Pancreas (tissue), 10 donors: ENCODE measurements around the gene NDRG2. TPM values are rescaled to one million over a fixed set of nuclear protein-coding genes. Genes with fewer than 3 reads are reported as not detected.

Experiments used
- ATAC-seq, 4 donors: fragments of 200-7000 bp; cut with Tn5 transposase; one replicate each; pipeline versions ENCODE4 v1.8.0 to v1.9.1; 2020; ENCODE audit warnings: mild to moderate bottlenecking in 4 of 4, moderate library complexity in 4 of 4
- DNase-seq, 6 donors: peaks; one replicate each; pipeline ENCODE4 v3.0.0-alpha.2; 2020
- FAIRE-seq: peaks from 2 replicates; lab custom pipeline; 2012; peaks lifted over from hg19 to GRCh38; lab: Jason Lieb, UNC
- H3K27ac ChIP-seq, 4 donors: fragments of 200-600 bp; sonication (generic); 1 replicate in 3 of 4; 2 replicates in 1 of 4; pipeline versions ENCODE4 v1.5.0 to v1.8.0; 2020
- H3K27me3 ChIP-seq, 4 donors: fragments of 200-600 bp; one replicate each; pipeline ENCODE4 v1.8.0; 2021
- H3K36me3 ChIP-seq, 3 donors: fragments of 200-600 bp; sonication (generic) in 1 of 3; one replicate each; pipeline versions ENCODE4 v1.5.0 to v1.8.0; 2020 to 2021
- H3K4me1 ChIP-seq, 3 donors: fragments of 200-600 bp; one replicate each; pipeline ENCODE4 v1.8.0; 2021
- H3K4me3 ChIP-seq, 4 donors: fragments of 200-600 bp; sonication (generic) in 2 of 4; one replicate each; pipeline versions ENCODE4 v1.5.0 to v1.8.0; 2020 to 2021
- H3K9me3 ChIP-seq, 4 donors: fragments of 200-600 bp; one replicate each; pipeline ENCODE4 v1.8.0; 2021
- WGBS, 2 donors: extraction: QIAGEN DNeasy Blood & Tissue Kit; methylation state at CpG; one replicate each; pipeline ENCODE4 v1.1.7; 2013; 5-methylcytosine and 5-hydroxymethylcytosine counted together
- intact Hi-C, 3 donors: fragments of 100-400 bp; cut with DNase I; formaldehyde crosslinking; loops; one replicate each; pipeline versions ENCODE4 v1.11.1 to v1.14.2; 2022
- polyA plus RNA-seq, 2 donors: library from polyadenylated mRNA; stranded (reverse); fragments of 200-250 nt; gene quantifications; one replicate each; pipeline ENCODE4 v1.2.3, GENCODE V29; 2013
- total RNA-seq, 6 donors: library from RNA; stranded (reverse); fragmentation: NEBNext Ultra II Directional in 4 of 6; extraction: Animal tissue kit (Norgen Biotek cat#: 25700) in 4 of 6; gene quantifications; one replicate each; pipeline versions ENCODE4 v1.2.1 to v1.2.4, GENCODE V29; 2021 to 2023
- TF ChIP-seq, protein P1 (sequence below), 4 donors: fragments of 200-600 bp; sonication (generic) in 3 of 4; IDR thresholded peaks; one replicate each; pipeline versions ENCODE4 v1.5.0 to v1.8.0; 2021; ENCODE audit warnings: antibody characterized with exemption in 4 of 4
- donor health status: healthy with polysubstance abuse.
- donor health status: DM: no; HTN: no; CAD: no; lungs with moderate emphysema.
- donor health status: DM: no; HTN: no; CAD: no.
- donor health status: control.
- donor health status: control.
- donor health status: Bipolar disorder and iron deficiency.
- donor health status: DM: yes; HTN: yes; CAD: no.
- donor health status: DM: no; HTN: no; CAD: no.
- donor health status: DM: no; HTN: no; CAD: no.
- donor health status: DM: yes; HTN: yes; CAD: no.

NDRG2 gene
- total and polyA plus RNA-seq, 8 donors: 37.5 to 159 (median 59.6) TPM

DNA sequence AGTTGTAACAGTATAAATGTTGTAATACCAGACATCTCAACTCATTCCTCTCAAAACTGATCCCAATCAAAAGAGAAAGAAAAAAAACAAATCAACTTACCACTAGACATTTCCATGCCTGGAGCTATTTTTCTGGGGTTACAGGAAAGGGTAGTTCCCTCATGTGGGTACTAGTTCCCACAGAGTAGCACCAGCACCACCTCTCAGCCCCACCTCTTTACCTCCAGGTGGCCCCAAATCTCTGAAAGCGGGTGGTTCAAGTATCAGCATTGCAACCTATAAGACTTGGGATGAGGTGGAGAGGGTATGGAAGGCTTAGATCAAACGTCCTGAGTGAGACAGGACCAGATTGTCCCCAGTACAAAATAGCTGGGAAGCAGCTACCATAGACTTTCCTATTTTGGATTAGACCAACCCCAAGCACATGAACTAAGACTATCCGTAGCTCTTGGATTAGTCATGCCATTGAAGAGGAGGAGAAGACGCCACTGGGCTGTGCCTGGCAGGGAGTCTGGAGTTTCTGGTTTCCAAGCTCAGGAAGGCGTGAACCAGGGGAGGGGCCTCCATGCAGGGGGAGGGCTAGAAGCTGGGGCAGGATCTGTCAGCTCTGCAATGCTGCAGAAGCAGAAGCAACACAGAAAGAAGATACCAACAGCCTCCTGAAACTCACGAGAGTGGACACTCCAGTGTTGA, 26.0 kb downstream of the NDRG2 start, which contains the start of gene SLC39A2:
TSS of gene SLC39A2 (plus strand) at position 620 of the 693 bp plus-strand sequence. CDS start 154 bp downstream, outside the sequence.
- Histone ChIP-seq H3K27ac (no peak within 1 kb of the TSS), H3K27me3 (no peaks in the 10 kb centered on the region), H3K9me3 (no peaks in the 10 kb centered on the region), H3K4me3 (no peak within 1 kb of the TSS), H3K36me3 (peaks cover 9 to 35% (median 24%) of the 10 kb centered on the region in 3 donors), H3K4me1 (no peaks in the 10 kb centered on the region)
- FAIRE-seq: no peak
- DNase-seq: no peak
- ATAC-seq: peak in 3 of 4 donors; percentile 68 to 77 (median 69)
- intact Hi-C loops: no loop called here
- WGBS, 2 donors: 37 to 42% methylated on average over 6 of the region's 6 CpGs
- TF ChIP-seq, protein P1, sequence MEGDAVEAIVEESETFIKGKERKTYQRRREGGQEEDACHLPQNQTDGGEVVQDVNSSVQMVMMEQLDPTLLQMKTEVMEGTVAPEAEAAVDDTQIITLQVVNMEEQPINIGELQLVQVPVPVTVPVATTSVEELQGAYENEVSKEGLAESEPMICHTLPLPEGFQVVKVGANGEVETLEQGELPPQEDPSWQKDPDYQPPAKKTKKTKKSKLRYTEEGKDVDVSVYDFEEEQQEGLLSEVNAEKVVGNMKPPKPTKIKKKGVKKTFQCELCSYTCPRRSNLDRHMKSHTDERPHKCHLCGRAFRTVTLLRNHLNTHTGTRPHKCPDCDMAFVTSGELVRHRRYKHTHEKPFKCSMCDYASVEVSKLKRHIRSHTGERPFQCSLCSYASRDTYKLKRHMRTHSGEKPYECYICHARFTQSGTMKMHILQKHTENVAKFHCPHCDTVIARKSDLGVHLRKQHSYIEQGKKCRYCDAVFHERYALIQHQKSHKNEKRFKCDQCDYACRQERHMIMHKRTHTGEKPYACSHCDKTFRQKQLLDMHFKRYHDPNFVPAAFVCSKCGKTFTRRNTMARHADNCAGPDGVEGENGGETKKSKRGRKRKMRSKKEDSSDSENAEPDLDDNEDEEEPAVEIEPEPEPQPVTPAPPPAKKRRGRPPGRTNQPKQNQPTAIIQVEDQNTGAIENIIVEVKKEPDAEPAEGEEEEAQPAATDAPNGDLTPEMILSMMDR (IDR thresholded peaks at IDR 0.05): no peak

DNA sequence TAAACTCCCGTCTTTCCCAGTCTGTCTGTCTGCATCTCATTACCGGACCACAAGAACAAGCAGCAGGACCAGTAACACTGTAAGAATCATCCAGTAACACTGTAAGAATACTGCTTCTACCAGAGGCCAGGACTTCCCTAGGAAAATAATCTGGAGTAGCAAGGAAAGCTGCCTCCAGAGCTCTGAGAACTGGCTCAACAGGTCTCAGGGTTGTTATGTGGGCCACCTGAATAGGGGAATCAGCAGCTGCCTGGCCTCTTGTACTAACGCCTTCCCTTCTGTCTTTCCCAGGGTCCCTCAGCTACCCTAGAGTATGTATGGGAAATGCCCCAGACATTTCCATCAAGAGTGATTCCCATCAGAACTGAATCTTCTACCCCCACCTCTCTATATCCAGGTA, 26.7 kb downstream of the NDRG2 start:
- WGBS, 2 donors: 49 to 68% methylated on average over 3 of the region's 3 CpGs
- FAIRE-seq (no peak), DNase-seq (no peak), ATAC-seq (no peak)
- Histone ChIP-seq H3K4me3 (no peak overlapping the region), H3K36me3 (peaks cover 9 to 42% (median 25%) of the 10 kb centered on the region in 3 donors), H3K27ac (no peak overlapping the region), H3K4me1 (no peaks in the 10 kb centered on the region), H3K9me3 (no peaks in the 10 kb centered on the region), H3K27me3 (no peaks in the 10 kb centered on the region)
- TF ChIP-seq, protein P1 (IDR thresholded peaks at IDR 0.05): no peak
- intact Hi-C loops: no loop called here

DNA sequence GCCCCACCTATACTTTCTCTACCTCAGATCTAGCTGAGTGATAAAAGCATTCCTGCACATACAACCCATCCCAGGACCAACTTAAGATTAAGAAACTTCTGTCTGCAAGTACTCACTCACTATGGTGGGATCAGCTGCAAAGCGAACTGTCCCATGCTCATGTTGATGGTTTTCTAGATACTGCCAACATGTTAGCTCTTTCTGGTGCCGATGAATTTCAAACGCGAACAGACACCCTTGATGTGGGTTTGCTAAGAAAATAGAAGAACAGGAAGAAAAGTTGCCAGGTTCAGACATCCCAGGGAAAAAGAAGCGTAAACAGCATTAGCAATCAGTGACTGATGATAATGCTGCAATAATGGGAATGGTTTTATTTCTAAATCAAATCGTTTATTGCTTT, 27.3 kb downstream of the NDRG2 start:
- Histone ChIP-seq H3K4me3 (no peak overlapping the region), H3K27ac (no peak overlapping the region), H3K36me3 (peaks cover 9 to 48% (median 31%) of the 10 kb centered on the region in 3 donors), H3K9me3 (no peaks in the 10 kb centered on the region), H3K4me1 (no peaks in the 10 kb centered on the region), H3K27me3 (no peaks in the 10 kb centered on the region)
- FAIRE-seq: no peak
- TF ChIP-seq, protein P1 (IDR thresholded peaks at IDR 0.05): no peak
- ATAC-seq: no peak
- 57 to 59% methylated on average over 6 of the region's 6 CpGs for WGBS, 2 donors
- intact Hi-C loops: no loop called here
- no peak for DNase-seq

DNA sequence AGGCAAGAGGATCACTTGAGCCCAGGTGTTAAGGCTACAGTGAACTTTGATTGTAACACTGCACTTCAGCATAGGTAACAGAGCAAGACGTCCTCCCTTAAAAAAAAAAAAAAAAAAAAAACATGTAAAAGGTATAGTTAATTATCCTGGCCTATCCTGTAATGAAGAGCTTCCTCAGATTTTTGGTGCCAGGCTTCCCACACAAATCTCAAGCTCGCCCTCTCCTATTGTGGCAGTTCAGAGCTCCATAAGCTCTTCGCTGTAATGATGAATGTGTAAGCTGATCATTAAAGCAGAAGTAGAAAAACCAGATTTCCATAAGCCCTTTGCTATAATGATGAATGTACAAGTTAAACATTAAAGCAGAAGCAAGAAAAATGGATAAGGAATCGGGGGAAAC, 27.7 kb downstream of the NDRG2 start:
- H3K9me3 ChIP-seq: no peaks in the 10 kb centered on the region
- ATAC-seq: no peak
- intact Hi-C loops: no loop called here
- H3K4me3 ChIP-seq: no peak overlapping the region
- H3K4me1 ChIP-seq: no peaks in the 10 kb centered on the region
- TF ChIP-seq, protein P1 (IDR thresholded peaks at IDR 0.05): no peak
- H3K27ac ChIP-seq: no peak overlapping the region
- FAIRE-seq: no peak
- 44 to 49% methylated on average over 4 of the region's 4 CpGs for WGBS, 2 donors
- DNase-seq: no peak
- no peaks in the 10 kb centered on the region for H3K27me3 ChIP-seq
- H3K36me3 ChIP-seq: peaks cover 9 to 52% (median 33%) of the 10 kb centered on the region in 3 donors

DNA sequence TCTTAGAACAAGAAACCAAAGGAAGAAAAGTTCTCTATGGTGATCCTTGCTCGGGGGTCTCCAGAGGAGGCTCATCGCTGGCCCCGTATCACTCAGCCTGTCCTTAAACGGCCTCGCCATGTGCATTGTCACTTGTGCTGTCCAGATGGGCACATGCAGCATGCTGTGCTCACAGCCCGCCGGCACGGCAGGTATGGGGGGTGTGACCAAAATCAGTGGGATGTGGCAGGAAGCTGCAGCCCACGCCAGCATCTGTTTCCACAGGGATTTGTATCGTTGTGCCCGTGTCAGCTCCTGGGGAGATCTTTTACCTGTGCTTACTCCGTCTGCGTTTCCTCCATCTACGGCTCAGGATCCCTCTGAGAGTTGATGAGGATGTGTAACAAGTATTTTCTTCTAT, 28.3 kb downstream of the NDRG2 start:
- DNase-seq: no peak
- WGBS, 2 donors: 81 to 84% methylated on average over 14 of the region's 14 CpGs
- FAIRE-seq: no peak

More for the DNA sequence above, 28.3 kb downstream of the NDRG2 start:
- Histone ChIP-seq H3K4me3 (no peak overlapping the region), H3K27me3 (no peaks in the 10 kb centered on the region), H3K27ac (no peak overlapping the region), H3K36me3 (peaks cover 9 to 52% (median 33%) of the 10 kb centered on the region in 3 donors), H3K9me3 (no peaks in the 10 kb centered on the region), H3K4me1 (peaks cover 0 to 4% (median 3%) of the 10 kb centered on the region in 3 donors)
- intact Hi-C loops: no loop called here
- TF ChIP-seq, protein P1 (IDR thresholded peaks at IDR 0.05): no peak
- no peak for ATAC-seq
